Hepatic stellate cell (primary cell): ENCODE results near the gene CCDC18.
A peak's percentile ranks its signal among the peaks of the same experiment; 100 is the strongest.
"Not testable (repeated sequence)": the region's sequence is repeated elsewhere in the genome, so short reads cannot be mapped to it uniquely, and the experiment has no call there.

Source experiments
- DNase-seq: peaks from one replicate; pipeline ENCODE4 v3.0.0; 2011; ENCODE audit warnings: low spot score

Gene CCDC18

GRCh38 chr1:93237021-93237420 lies 56.5 kb downstream of the CCDC18 start:
- no peak for DNase-seq

- DNase-seq: no peak
These were observed 57.9 kb downstream of the CCDC18 start for GRCh38 chr1:93238425-93238824.

GRCh38 chr1:93239863-93240262 lies 59.3 kb downstream of the CCDC18 start:
- no peak for DNase-seq

- not testable (repeated sequence) for DNase-seq
These were observed 62.7 kb downstream of the CCDC18 start for GRCh38 chr1:93243233-93243632.

GRCh38 chr1:93244298-93245069 lies 64.0 kb downstream of the CCDC18 start:
- DNase-seq: no peak

- DNase-seq: no peak
These were observed 71.4 kb downstream of the CCDC18 start for GRCh38 chr1:93251966-93252365.

GRCh38 chr1:93252598-93252997 lies 72.1 kb downstream of the CCDC18 start:
- DNase-seq: no peak

GRCh38 chr1:93253516-93253915 lies 73.0 kb downstream of the CCDC18 start:
- DNase-seq: no peak

GRCh38 chr1:93255222-93256079 lies 74.9 kb downstream of the CCDC18 start:
- peak; percentile 66 for DNase-seq

GRCh38 chr1:93256433-93256832 lies 75.9 kb downstream of the CCDC18 start:
- DNase-seq: no peak

- DNase-seq: no peak
These were observed 77.4 kb downstream of the CCDC18 start for GRCh38 chr1:93257889-93258288.

- not testable (repeated sequence) for DNase-seq
These were observed 80.2 kb downstream of the CCDC18 start for GRCh38 chr1:93260726-93261125.

GRCh38 chr1:93262645-93263044 lies 82.1 kb downstream of the CCDC18 start:
- no peak for DNase-seq

GRCh38 chr1:93268888-93269287 lies 88.4 kb downstream of the CCDC18 start:
- not testable (repeated sequence) for DNase-seq

- not testable (repeated sequence) for DNase-seq
These were observed 94.7 kb downstream of the CCDC18 start for GRCh38 chr1:93275262-93275633.

- DNase-seq: no peak
These were observed 95.2 kb downstream of the CCDC18 start for GRCh38 chr1:93275634-93276295.

- not testable (repeated sequence) for DNase-seq
These were observed 97.0 kb downstream of the CCDC18 start for GRCh38 chr1:93277530-93277929.

- no peak for DNase-seq
These were observed 103.0 kb downstream of the CCDC18 start for GRCh38 chr1:93283496-93283895.

GRCh38 chr1:93288558-93288957 lies 108.0 kb downstream of the CCDC18 start:
- no peak for DNase-seq

- DNase-seq: no peak
These were observed 116.1 kb downstream of the CCDC18 start for GRCh38 chr1:93296555-93297154.

- DNase-seq: no peak
These were observed 120.6 kb downstream of the CCDC18 start for GRCh38 chr1:93301131-93301530.

- no peak for DNase-seq
These were observed 121.6 kb downstream of the CCDC18 start for GRCh38 chr1:93302078-93302477.
